ENCODE results near the gene CELSR2. TPM values are rescaled to one million over a fixed set of nuclear protein-coding genes. Genes with fewer than 3 reads are reported as not detected.

CELSR2 gene
- total RNA-seq, 2 donors from 2014 or later, result 4.2 to 6.1 TPM

DNA sequence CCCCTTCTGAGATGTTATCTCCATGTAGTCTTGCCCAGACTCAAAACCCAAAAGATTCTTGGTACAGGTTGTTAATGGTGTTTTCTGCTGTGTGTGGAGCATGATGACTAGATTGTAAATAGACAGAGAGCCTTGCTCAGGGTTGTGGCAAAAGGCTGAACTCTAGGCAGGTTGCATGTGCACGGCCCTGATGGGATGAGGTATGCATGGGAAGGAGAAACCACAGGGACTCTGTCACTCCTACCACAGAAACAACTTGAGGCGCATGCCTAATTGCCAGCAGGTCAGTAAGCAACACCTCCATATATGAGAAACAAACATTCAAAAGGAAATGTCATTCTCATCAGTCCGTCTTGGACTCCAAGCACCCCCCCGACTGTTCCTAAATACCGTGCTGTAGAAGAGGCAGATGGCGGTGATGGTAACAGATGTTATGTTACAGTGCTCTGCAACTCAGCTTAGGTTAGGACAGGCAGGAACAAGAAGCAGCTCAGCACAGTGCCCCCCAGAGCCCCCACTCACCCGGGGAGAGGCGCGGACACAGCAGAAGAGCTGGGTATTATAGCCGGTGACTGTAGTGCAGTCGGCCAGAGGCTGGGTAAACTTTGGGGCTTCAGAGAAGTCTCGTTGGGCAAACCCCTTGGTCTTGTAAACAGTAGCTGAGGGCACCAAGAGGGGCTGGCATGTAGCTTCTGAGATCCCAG lies 46.5 kb downstream of the CELSR2 start:
- Histone ChIP-seq H3K9ac (ENCODE audit: low read depth in 2 of 2, low read length in 2 of 2) (no peak overlapping the region), H3K27me3 (no peaks in the 10 kb centered on the region), H3K27ac (no peak overlapping the region), H3K9me3 (no peaks in the 10 kb centered on the region), H3K36me3 (no peaks in the 10 kb centered on the region), H3K4me1 (no peaks in the 10 kb centered on the region), H3K4me3 (no peak overlapping the region)
- TF ChIP-seq, protein P1, sequence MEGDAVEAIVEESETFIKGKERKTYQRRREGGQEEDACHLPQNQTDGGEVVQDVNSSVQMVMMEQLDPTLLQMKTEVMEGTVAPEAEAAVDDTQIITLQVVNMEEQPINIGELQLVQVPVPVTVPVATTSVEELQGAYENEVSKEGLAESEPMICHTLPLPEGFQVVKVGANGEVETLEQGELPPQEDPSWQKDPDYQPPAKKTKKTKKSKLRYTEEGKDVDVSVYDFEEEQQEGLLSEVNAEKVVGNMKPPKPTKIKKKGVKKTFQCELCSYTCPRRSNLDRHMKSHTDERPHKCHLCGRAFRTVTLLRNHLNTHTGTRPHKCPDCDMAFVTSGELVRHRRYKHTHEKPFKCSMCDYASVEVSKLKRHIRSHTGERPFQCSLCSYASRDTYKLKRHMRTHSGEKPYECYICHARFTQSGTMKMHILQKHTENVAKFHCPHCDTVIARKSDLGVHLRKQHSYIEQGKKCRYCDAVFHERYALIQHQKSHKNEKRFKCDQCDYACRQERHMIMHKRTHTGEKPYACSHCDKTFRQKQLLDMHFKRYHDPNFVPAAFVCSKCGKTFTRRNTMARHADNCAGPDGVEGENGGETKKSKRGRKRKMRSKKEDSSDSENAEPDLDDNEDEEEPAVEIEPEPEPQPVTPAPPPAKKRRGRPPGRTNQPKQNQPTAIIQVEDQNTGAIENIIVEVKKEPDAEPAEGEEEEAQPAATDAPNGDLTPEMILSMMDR (IDR thresholded peaks at IDR 0.05), result no peak
- intact Hi-C loops (cut with DNase I), result no loop called here
- no peak for DNase-seq

GRCh38 chr1:109296782-109297181 lies 47.4 kb downstream of the CELSR2 start:
- Histone ChIP-seq H3K27me3 (no peaks in the 10 kb centered on the region), H3K9ac (ENCODE audit: low read depth in 2 of 2, low read length in 2 of 2) (no peak overlapping the region), H3K9me3 (no peaks in the 10 kb centered on the region), H3K36me3 (no peaks in the 10 kb centered on the region), H3K4me3 (no peak overlapping the region), H3K4me1 (no peaks in the 10 kb centered on the region), H3K27ac (no peak overlapping the region)
- intact Hi-C loops (cut with DNase I), result no loop called here
- TF ChIP-seq, protein P1 (IDR thresholded peaks at IDR 0.05), result no peak
- DNase-seq, result no peak

DNA sequence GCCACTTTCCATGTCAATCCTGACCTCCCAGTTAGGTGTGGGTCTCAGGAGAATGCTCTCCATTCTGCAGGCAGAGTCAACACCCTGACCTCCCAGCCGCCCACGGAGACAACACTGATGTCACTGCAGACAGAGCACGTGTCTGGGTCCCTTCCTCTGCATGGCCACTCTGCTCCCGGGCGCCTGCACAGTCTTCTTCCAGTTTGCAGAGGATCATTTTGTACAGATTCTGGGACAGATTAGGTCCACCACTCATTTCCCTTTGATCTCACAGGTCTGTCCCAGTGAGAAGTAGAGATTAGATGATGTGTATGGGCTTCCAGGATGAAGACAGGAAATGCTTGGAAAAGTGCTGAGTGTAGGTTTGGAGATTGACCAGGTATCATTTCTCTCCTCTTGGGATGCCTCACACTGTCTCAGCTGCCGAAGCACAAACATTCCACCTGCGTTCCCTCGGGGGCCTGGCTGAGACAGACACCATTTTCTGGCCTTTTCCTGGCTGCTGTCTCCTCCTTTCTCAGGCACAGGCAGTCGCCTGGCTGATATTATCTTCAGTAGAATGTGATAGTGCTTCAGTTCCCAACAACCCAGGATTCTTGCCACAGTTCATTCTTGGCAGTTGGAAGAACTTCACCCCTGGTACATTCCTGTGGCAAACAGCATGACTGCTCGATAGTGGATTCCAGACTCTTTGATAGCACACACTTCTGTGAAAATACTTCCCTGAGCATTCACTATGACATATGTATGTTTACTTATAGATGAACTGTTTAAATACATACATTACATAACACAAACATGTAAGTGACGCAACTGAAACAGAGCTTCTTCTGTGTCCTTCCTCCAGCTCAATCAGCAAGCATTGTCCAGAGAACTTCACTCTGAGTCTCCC lies 49.6 kb downstream of the CELSR2 start:
- no peak overlapping the region for H3K9ac ChIP-seq (ENCODE audit: low read depth in 2 of 2, low read length in 2 of 2)
- no peaks in the 10 kb centered on the region for H3K27me3 ChIP-seq
- H3K4me1 ChIP-seq, result no peaks in the 10 kb centered on the region
- H3K27ac ChIP-seq, result no peak overlapping the region
- H3K9me3 ChIP-seq, result no peaks in the 10 kb centered on the region
- no peaks in the 10 kb centered on the region for H3K36me3 ChIP-seq
- DNase-seq, result no peak
- TF ChIP-seq, protein P1 (IDR thresholded peaks at IDR 0.05), result no peak
- H3K4me3 ChIP-seq, result no peak overlapping the region
- intact Hi-C loops (cut with DNase I), result no loop called here

GRCh38 chr1:109299558-109300343 lies 50.4 kb downstream of the CELSR2 start:
- intact Hi-C loops (cut with DNase I), result no loop called here
- Histone ChIP-seq H3K9me3 (no peaks in the 10 kb centered on the region), H3K27ac (no peak overlapping the region), H3K9ac (ENCODE audit: low read depth in 2 of 2, low read length in 2 of 2) (no peak overlapping the region), H3K27me3 (no peaks in the 10 kb centered on the region), H3K4me1 (no peaks in the 10 kb centered on the region), H3K4me3 (no peak overlapping the region), H3K36me3 (no peaks in the 10 kb centered on the region)
- DNase-seq, result no peak
- TF ChIP-seq, protein P1 (IDR thresholded peaks at IDR 0.05), result no peak

DNA sequence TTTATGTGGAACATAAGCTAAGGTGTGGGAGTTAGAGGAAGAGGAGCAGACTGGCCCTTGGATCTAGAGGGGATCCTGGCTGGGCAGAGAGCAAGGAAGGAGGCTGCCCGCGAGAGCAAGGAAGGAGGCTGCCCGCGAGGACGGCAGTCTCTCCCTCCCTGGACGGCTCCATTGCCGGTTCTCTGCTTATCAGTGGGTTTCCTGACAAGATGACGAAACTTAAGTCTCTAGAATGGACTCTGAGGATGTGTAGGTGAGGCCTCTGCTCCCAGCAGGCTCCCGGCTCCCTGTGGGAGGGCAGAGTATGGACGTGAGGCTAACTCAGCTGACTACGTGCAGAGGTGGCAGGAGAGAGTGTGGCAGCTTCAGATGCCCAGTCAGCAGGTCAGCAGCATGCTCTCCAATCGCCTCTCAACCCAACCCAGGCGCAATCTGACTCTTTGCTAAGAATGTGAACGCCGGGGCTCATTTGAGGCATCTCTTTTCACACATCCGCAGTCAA lies 51.4 kb downstream of the CELSR2 start:
- no peak overlapping the region for H3K4me3 ChIP-seq
- no peak for DNase-seq
- no peak overlapping the region for H3K9ac ChIP-seq (ENCODE audit: low read depth in 2 of 2, low read length in 2 of 2)
- TF ChIP-seq, protein P1 (IDR thresholded peaks at IDR 0.05), result no peak
- intact Hi-C loops (cut with DNase I), result no loop called here
- H3K9me3 ChIP-seq, result no peaks in the 10 kb centered on the region
- no peaks in the 10 kb centered on the region for H3K27me3 ChIP-seq
- no peaks in the 10 kb centered on the region for H3K4me1 ChIP-seq
- H3K36me3 ChIP-seq, result no peaks in the 10 kb centered on the region
- H3K27ac ChIP-seq, result no peak overlapping the region

Measured in colonic mucosa (tissue), 4 donors.